Measurements from ENCODE around the gene TAF5L. TPM values are rescaled to one million over a fixed set of nuclear protein-coding genes. Genes with fewer than 3 reads are reported as not detected.

The TAF5L gene
- total and polyA plus RNA-seq, 2 of the 13 experiments (the other 11 are each of a cell fraction or from before 2014, with no cell fraction given), result 10.8 to 18.2 TPM

DNA sequence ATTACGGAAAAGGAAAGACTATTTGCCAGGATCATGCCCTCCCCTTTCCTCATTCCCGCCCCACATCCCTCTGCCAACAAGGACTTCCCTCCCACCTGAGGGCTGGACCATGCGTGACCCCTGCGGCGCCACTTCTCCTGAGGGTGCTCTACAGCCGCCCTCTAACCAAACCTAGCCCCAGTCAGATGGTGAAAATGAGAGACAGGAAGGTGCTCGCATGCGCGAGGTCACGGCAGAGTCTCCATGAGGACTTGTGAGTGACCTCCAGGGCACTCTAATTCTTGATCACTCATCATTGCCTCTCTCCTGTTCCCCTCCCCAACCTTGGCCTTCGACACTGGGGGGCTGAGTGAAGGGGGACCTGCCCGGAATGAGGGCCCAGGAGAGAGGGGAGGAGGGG is 32.1 kb downstream of the TAF5L start:
- H4K20me1 ChIP-seq (ENCODE audit: insufficient read depth, low read length), result no peaks in the 10 kb centered on the region
- DNase-seq (ENCODE audit: low spot score), result no peak
- no peaks in the 10 kb centered on the region for H3K79me2 ChIP-seq (ENCODE audit: insufficient read depth, low read length)
- H3K9me3 ChIP-seq (ENCODE audit: low read length), result no peaks in the 10 kb centered on the region
- ATAC-seq, result no peak
- WGBS (ENCODE audit: low lambda C conversion rate), result 78% methylated on average over 10 of the region's 12 CpGs
- CTCF ChIA-PET (ENCODE audit: low intra/inter-chr PET ratio, low total read pairs), result no interaction called here
- POLR2A ChIA-PET, result no interaction called here
- H3K27ac ChIP-seq (ENCODE audit: extremely low read length, insufficient read depth, low read length), result no peak overlapping the region
- peaks cover 3 to 20% of the 10 kb centered on the region in 2 experiments; a peak in 4 of 5 replicates for H3K36me3 ChIP-seq (replicated peaks in 1 of 2; ENCODE audit: control insufficient read depth in 1 of 2, insufficient read depth in 2 of 2, low read length in 2 of 2)
- FAIRE-seq, result no peak
- BruUV-seq (replicated peaks), result no TSS peak
- no peak overlapping the region for H3K4me3 ChIP-seq (replicated peaks in 1 of 3; ENCODE audit: insufficient read depth in 1 of 3, low read depth in 2 of 3, low read length in 3 of 3)
- H3K4me1 ChIP-seq (ENCODE audit: insufficient read depth, low read length), result no peaks in the 10 kb centered on the region
- TF ChIP-seq ZNF549 (CRISPR knock-in tag; IDR thresholded peaks at IDR 0.05), result no peak
- no peak overlapping the region for H3K9ac ChIP-seq (ENCODE audit: insufficient read depth, low read depth, low read length)
- H3K27me3 ChIP-seq (ENCODE audit: control insufficient read depth in 1 of 2, insufficient read depth in 2 of 2, low read length in 2 of 2), result no peaks in the 10 kb centered on the region; a peak in 1 of 5 replicates
- no peak overlapping the region for H3K4me2 ChIP-seq (ENCODE audit: low read depth, low read length)
- intact Hi-C loops (cut with micrococcal nuclease; ENCODE audit: unreplicated experiment) (no loop called here), in situ Hi-C loops (cut with HindIII; ENCODE audit: extremely low pct_ligation_motif_present, low pct_unique_long_range_greater_than_20kb) (no loop called here)
- H2AFZ ChIP-seq (ENCODE audit: low read length), result no peak overlapping the region

DNA sequence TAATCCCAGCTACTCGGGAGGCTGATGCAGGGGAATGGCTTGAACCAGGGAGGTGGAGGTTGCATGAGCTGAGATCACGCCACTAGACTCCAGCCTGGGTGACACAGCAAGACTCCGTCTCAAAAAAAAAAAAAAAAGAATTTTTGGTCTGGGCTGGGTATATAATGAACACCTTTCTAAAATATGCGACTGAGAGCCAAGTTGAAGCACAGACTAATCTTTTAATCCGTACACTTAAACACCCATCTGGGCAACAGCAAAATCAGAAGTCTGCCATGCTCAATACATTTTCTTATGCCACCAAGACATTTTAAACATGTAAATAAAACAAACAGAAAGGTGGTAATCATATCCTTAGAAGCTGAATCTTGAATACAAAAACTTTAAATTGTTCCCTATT is 35.8 kb downstream of the TAF5L start:
- intact Hi-C loops (cut with micrococcal nuclease; ENCODE audit: unreplicated experiment), result no loop called here
- Histone ChIP-seq H2AFZ (ENCODE audit: low read length) (no peak overlapping the region), H3K4me3 (replicated peaks in 1 of 3; ENCODE audit: insufficient read depth in 1 of 3, low read depth in 2 of 3, low read length in 3 of 3) (no peak overlapping the region), H4K20me1 (ENCODE audit: insufficient read depth, low read length) (no peaks in the 10 kb centered on the region), H3K27ac (ENCODE audit: extremely low read length, insufficient read depth, low read length) (no peak overlapping the region), H3K79me2 (ENCODE audit: insufficient read depth, low read length) (no peaks in the 10 kb centered on the region), H3K4me1 (ENCODE audit: insufficient read depth, low read length) (no peaks in the 10 kb centered on the region), H3K9me3 (ENCODE audit: low read length) (no peaks in the 10 kb centered on the region), H3K4me2 (ENCODE audit: low read depth, low read length) (no peak overlapping the region), H3K36me3 (replicated peaks in 1 of 2; ENCODE audit: control insufficient read depth in 1 of 2, insufficient read depth in 2 of 2, low read length in 2 of 2) (peaks cover 3 to 14% of the 10 kb centered on the region in 2 experiments; a peak in 4 of 5 replicates), H3K27me3 (ENCODE audit: control insufficient read depth in 1 of 2, insufficient read depth in 2 of 2, low read length in 2 of 2) (no peaks in the 10 kb centered on the region; a peak in 1 of 5 replicates), H3K9ac (ENCODE audit: insufficient read depth, low read depth, low read length) (no peak overlapping the region)
- 89% methylated on average over 5 of the region's 5 CpGs for WGBS (ENCODE audit: low lambda C conversion rate)
- ATAC-seq (no peak), FAIRE-seq (no peak), DNase-seq (ENCODE audit: low spot score) (no peak)
- TF ChIP-seq TOE1 (CRISPR knock-in tag; IDR thresholded peaks at IDR 0.05), result no peak
- TF ChIP-seq ZNF775 (CRISPR knock-in tag; IDR thresholded peaks at IDR 0.05; ENCODE audit: borderline replicate concordance), result no peak
- TF ChIP-seq AKAP8 (CRISPR knock-in tag; IDR thresholded peaks at IDR 0.05), result no peak
- no peak for TF ChIP-seq PHF8 (CRISPR knock-in tag; IDR thresholded peaks at IDR 0.05)
- no peak for TF ChIP-seq ZNF850 (CRISPR knock-in tag; conservative IDR thresholded peaks at IDR 0.05)
- no peak for TF ChIP-seq ZNF879 (CRISPR knock-in tag; IDR thresholded peaks at IDR 0.05)
- TF ChIP-seq, protein P1, sequence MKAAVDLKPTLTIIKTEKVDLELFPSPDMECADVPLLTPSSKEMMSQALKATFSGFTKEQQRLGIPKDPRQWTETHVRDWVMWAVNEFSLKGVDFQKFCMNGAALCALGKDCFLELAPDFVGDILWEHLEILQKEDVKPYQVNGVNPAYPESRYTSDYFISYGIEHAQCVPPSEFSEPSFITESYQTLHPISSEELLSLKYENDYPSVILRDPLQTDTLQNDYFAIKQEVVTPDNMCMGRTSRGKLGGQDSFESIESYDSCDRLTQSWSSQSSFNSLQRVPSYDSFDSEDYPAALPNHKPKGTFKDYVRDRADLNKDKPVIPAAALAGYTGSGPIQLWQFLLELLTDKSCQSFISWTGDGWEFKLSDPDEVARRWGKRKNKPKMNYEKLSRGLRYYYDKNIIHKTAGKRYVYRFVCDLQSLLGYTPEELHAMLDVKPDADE (CRISPR knock-in tag; IDR thresholded peaks at IDR 0.05), result no peak
- TF ChIP-seq ZNF33A (CRISPR knock-in tag; IDR thresholded peaks at IDR 0.05; ENCODE audit: borderline replicate concordance), result no peak
- TF ChIP-seq ZNF550 (CRISPR knock-in tag; IDR thresholded peaks at IDR 0.05; ENCODE audit: borderline replicate concordance), result no peak
- TF ChIP-seq, protein P2, sequence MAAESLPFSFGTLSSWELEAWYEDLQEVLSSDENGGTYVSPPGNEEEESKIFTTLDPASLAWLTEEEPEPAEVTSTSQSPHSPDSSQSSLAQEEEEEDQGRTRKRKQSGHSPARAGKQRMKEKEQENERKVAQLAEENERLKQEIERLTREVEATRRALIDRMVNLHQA (CRISPR knock-in tag; IDR thresholded peaks at IDR 0.05), result no peak
- TF ChIP-seq SIN3A (IDR thresholded peaks at IDR 0.05; ENCODE audit: borderline replicate concordance, low read depth, low read length), result no peak
- no peak for TF ChIP-seq ZNF605 (CRISPR knock-in tag; IDR thresholded peaks at IDR 0.05)
- TF ChIP-seq, protein P3, sequence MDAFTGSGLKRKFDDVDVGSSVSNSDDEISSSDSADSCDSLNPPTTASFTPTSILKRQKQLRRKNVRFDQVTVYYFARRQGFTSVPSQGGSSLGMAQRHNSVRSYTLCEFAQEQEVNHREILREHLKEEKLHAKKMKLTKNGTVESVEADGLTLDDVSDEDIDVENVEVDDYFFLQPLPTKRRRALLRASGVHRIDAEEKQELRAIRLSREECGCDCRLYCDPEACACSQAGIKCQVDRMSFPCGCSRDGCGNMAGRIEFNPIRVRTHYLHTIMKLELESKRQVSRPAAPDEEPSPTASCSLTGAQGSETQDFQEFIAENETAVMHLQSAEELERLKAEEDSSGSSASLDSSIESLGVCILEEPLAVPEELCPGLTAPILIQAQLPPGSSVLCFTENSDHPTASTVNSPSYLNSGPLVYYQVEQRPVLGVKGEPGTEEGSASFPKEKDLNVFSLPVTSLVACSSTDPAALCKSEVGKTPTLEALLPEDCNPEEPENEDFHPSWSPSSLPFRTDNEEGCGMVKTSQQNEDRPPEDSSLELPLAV (CRISPR knock-in tag; conservative IDR thresholded peaks at IDR 0.05; ENCODE audit: low read depth), result no peak
- TF ChIP-seq ZNF224 (CRISPR knock-in tag; IDR thresholded peaks at IDR 0.05), result no peak
- TF ChIP-seq SMC3 (IDR thresholded peaks at IDR 0.05; ENCODE audit: low read length), result no peak
- TF ChIP-seq SSRP1 (CRISPR knock-in tag; IDR thresholded peaks at IDR 0.05), result no peak
- ChIA-PET CTCF (ENCODE audit: low intra/inter-chr PET ratio, low total read pairs) (no interaction called here), POLR2A (no interaction called here)
- in situ Hi-C loops (cut with HindIII; ENCODE audit: extremely low pct_ligation_motif_present, low pct_unique_long_range_greater_than_20kb), result no loop called here
- no TSS peak for BruUV-seq (replicated peaks)
